Hematopoietic multipotent progenitor cell treated with erythropoietin and hydrocortisone succinate and interleukin-3 and kit ligand, for 4 days (in vitro differentiated cells): ENCODE data around the gene KPNA6.

Experiments used
- DNase-seq: peaks from one replicate; pipeline ENCODE4 v3.0.0-alpha.2; 2015

KPNA6 gene

GRCh38 chr1:32221581-32221979 lies 113.7 kb downstream of the KPNA6 start:
- DNase-seq = no peak

GRCh38 chr1:32221980-32222755 lies 114.3 kb downstream of the KPNA6 start, which contains the start of the genes EIF3I and TMEM234:
Gene EIF3I, plus strand, starts transcription at chr1:32222407. Its CDS starts 35 bp downstream, at chr1:32222442.
Gene TMEM234, minus strand, starts transcription at chr1:32222353. Its CDS starts 31 bp downstream, at chr1:32222322.
- peak; percentile 97 for DNase-seq

GRCh38 chr1:32223683-32224082 lies 115.8 kb downstream of the KPNA6 start:
- no peak for DNase-seq

- no peak for DNase-seq
These were observed 116.4 kb downstream of the KPNA6 start for GRCh38 chr1:32224285-32224684.
